IMR-90 (cell line): ENCODE measurements around the gene RNF217. TPM values are rescaled to one million over a fixed set of nuclear protein-coding genes. Genes with fewer than 3 reads are reported as not detected.

Experiments used
- ATAC-seq: fragments of 200-7000 bp; cut with Tn5 transposase; 2 replicates; pipeline ENCODE4 v1.9.1; 2020; ENCODE audit warnings: low read depth, mild to moderate bottlenecking, moderate library complexity
- BruUV-seq: library from RNA; stranded (reverse); fragments of 400-500 nt; replicated peaks from 2 replicates; lab custom pipeline; 2021; lab: Mats Ljungman, UMichigan
- CTCF ChIA-PET: fragments of 300-600 bp; formaldehyde crosslinking; extraction: SDS; loops from one replicate; lab custom pipeline; 2021; ENCODE audit warnings: antibody characterized with exemption; lab: Yijun Ruan, JAX
- POLR2A ChIA-PET: fragments of 300-600 bp; sonication (Branson Sonifier 250); formaldehyde crosslinking; loops from one replicate; lab custom pipeline; 2022; ENCODE audit warnings: antibody characterized with exemption; ENCODE audit not compliant: unreplicated experiment; lab: Charles Lee
- DNase-seq: peaks from one replicate; pipeline ENCODE4 v3.0.0; 2013
- H2AFZ ChIP-seq: replicated peaks from 2 replicates; pipeline ENCODE3; 2013; ENCODE audit warnings: low read length, mild to moderate bottlenecking; ENCODE audit not compliant: poor library complexity
- H2AK5ac ChIP-seq: 2 replicates; pipeline ENCODE4 v1.6.1; 2013; ENCODE audit warnings: low read depth, low read length, inconsistent platforms
- H2AK9ac ChIP-seq: replicated peaks from 2 replicates; pipeline ENCODE3; 2013; ENCODE audit warnings: mild to moderate bottlenecking, low read depth, low read length, moderate library complexity; ENCODE audit not compliant: poor library complexity
- H2BK120ac ChIP-seq: 2 replicates; pipeline ENCODE4 v1.6.1; 2013; ENCODE audit warnings: low read depth, low read length, inconsistent platforms
- H2BK15ac ChIP-seq: 3 replicates; pipeline ENCODE4 v1.6.1; 2013; ENCODE audit warnings: low read depth, low read length, inconsistent platforms
- H2BK20ac ChIP-seq: 2 replicates; pipeline ENCODE4 v1.6.1; 2013; ENCODE audit warnings: low read depth, mild to moderate bottlenecking, inconsistent platforms, low read length, moderate library complexity
- H2BK5ac ChIP-seq: 2 replicates; pipeline ENCODE4 v1.6.1; 2013; ENCODE audit warnings: mild to moderate bottlenecking, low read depth, low read length, inconsistent platforms; ENCODE audit not compliant: poor library complexity, severe bottlenecking
- H3K14ac ChIP-seq: replicated peaks from 2 replicates; pipeline ENCODE4 v1.6.1; 2013; ENCODE audit warnings: low read depth, low read length, inconsistent platforms
- H3K18ac ChIP-seq: 2 replicates; pipeline ENCODE4 v1.6.1; 2013; ENCODE audit warnings: low read depth, low read length, control low read depth
- H3K23ac ChIP-seq: 2 replicates; pipeline ENCODE4 v1.6.1; 2013; ENCODE audit warnings: low read depth, low read length, inconsistent platforms
- H3K27ac ChIP-seq: 2 replicates; pipeline ENCODE4 v1.5.1; 2013; ENCODE audit warnings: mild to moderate bottlenecking, control low read depth, low read length; ENCODE audit not compliant: insufficient read depth
- H3K27me3 ChIP-seq: 2 replicates; pipeline ENCODE4 v1.6.1; 2013; ENCODE audit warnings: low read length; ENCODE audit not compliant: control insufficient read depth, insufficient read depth
- H3K36me3 ChIP-seq: 2 replicates; pipeline ENCODE4 v1.6.1; 2013; ENCODE audit warnings: low read length, mixed read lengths; ENCODE audit not compliant: control insufficient read depth, insufficient read depth
- H3K4ac ChIP-seq: 2 replicates; pipeline ENCODE4 v1.6.1; 2013; ENCODE audit warnings: low read depth, low read length, inconsistent platforms
- H3K4me1 ChIP-seq: 2 replicates; pipeline ENCODE4 v1.6.1; 2013; ENCODE audit warnings: low read length, mixed read lengths; ENCODE audit not compliant: control insufficient read depth, insufficient read depth
- H3K4me2 ChIP-seq: 2 replicates; pipeline ENCODE4 v1.6.1; 2013; ENCODE audit warnings: low read depth, mild to moderate bottlenecking, control low read depth, low read length, moderate library complexity
- H3K4me3 ChIP-seq: 2 replicates; pipeline ENCODE4 v1.5.1; 2013; ENCODE audit warnings: low read depth, mild to moderate bottlenecking, control low read depth, low read length, moderate library complexity; ENCODE audit not compliant: insufficient read depth
- H3K56ac ChIP-seq: 2 replicates; pipeline ENCODE4 v1.6.1; 2013; ENCODE audit warnings: low read length, inconsistent platforms; ENCODE audit not compliant: insufficient read depth; ENCODE audit errors: extremely low read depth
- H3K79me1 ChIP-seq, 2 experiments: 2 replicates each; pipeline ENCODE4 v1.6.1; 2013; ENCODE audit warnings: low read length in 2 of 2, inconsistent platforms in 1 of 2, low read depth in 1 of 2
- H3K9ac ChIP-seq: 2 replicates; pipeline ENCODE4 v1.6.1; 2013; ENCODE audit warnings: low read depth, low read length, control low read depth
- H3K9me1 ChIP-seq: 2 replicates; pipeline ENCODE4 v1.6.1; 2013; ENCODE audit warnings: low read length, inconsistent platforms; ENCODE audit not compliant: insufficient read depth
- H3K9me3 ChIP-seq: 2 replicates; pipeline ENCODE4 v1.6.1; 2013; ENCODE audit warnings: low read length; ENCODE audit not compliant: control insufficient read depth, insufficient read depth
- H4K20me1 ChIP-seq: 2 replicates; pipeline ENCODE4 v1.6.1; 2013; ENCODE audit warnings: low read length, inconsistent platforms; ENCODE audit not compliant: insufficient read depth
- H4K5ac ChIP-seq: 2 replicates; pipeline ENCODE4 v1.6.1; 2013; ENCODE audit warnings: mild to moderate bottlenecking, low read depth, low read length, control low read depth
- H4K8ac ChIP-seq, 2 experiments: 2 replicates each; pipeline ENCODE4 v1.6.1; 2013; ENCODE audit warnings: low read depth in 2 of 2, low read length in 2 of 2, control low read depth in 1 of 2, inconsistent platforms in 1 of 2
- H4K91ac ChIP-seq: 2 replicates; pipeline ENCODE4 v1.6.1; 2013; ENCODE audit warnings: low read depth, low read length, inconsistent platforms; ENCODE audit not compliant: insufficient read depth
- MAFK ChIP-seq: IDR thresholded peaks from 2 replicates; pipeline ENCODE4 v1.6.1; 2012; ENCODE audit warnings: low read depth, low read length, improper control_type of control experiment
- MAZ ChIP-seq: IDR thresholded peaks from 2 replicates; pipeline ENCODE4 v1.6.1; 2012; ENCODE audit warnings: low read depth, mild to moderate bottlenecking, low read length, improper control_type of control experiment, moderate library complexity, borderline replicate concordance
- RAD21 ChIP-seq: IDR thresholded peaks from 2 replicates; pipeline ENCODE4 v1.6.1; 2012; ENCODE audit warnings: low read length, improper control_type of control experiment
- RCOR1 ChIP-seq: IDR thresholded peaks from 2 replicates; pipeline ENCODE4 v1.6.1; 2012; ENCODE audit warnings: mild to moderate bottlenecking, low read length, improper control_type of control experiment; ENCODE audit not compliant: insufficient replicate concordance
- SMC3 ChIP-seq: fragments of 150-350 bp; IDR thresholded peaks from 2 replicates; pipeline ENCODE4 v1.6.1; 2016; ENCODE audit warnings: low read depth, mild to moderate bottlenecking, antibody characterized with exemption, low read length, moderate library complexity
- WGBS, 2 experiments: methylation state at CpG; one replicate each; pipeline versions ENCODE4 v1.1.5 to v1.1.7; 2013; ENCODE audit warnings: missing lambda C conversion rate in 2 of 2; ENCODE audit not compliant: insufficient read length in 1 of 2; ENCODE audit errors: extremely low coverage in 2 of 2; 5-methylcytosine and 5-hydroxymethylcytosine counted together
- dilution Hi-C: fragments of 300-500 bp; cut with HindIII; formaldehyde crosslinking; loops from one replicate; pipeline ENCODE4 v1.14.3; 2018; ENCODE audit warnings: low sequenced_read_pairs; ENCODE audit not compliant: unreplicated experiment
- in situ Hi-C: fragments of 300-500 bp; cut with MboI; formaldehyde crosslinking; loops from 3 replicates; pipeline ENCODE4 v1.14.3; 2019; ENCODE audit warnings: low sequenced_read_pairs, inconsistent platforms, mixed read lengths
- intact Hi-C: fragments of 100-400 bp; cut with micrococcal nuclease; formaldehyde crosslinking; loops from 2 replicates; pipeline ENCODE4 v1.10.0; 2022
- polyA plus RNA-seq, 3 experiments: library from polyadenylated mRNA; depleted of rRNA; stranded (reverse); fragments of >200 nt; gene quantifications; 2 replicates each; pipeline ENCODE4 v1.2.3, GENCODE V29; 2012; ENCODE audit warnings: low replicate concordance in 1 of 3
- total RNA-seq: library from RNA; depleted of rRNA; stranded (reverse); fragments of >200 nt; gene quantifications from 2 replicates; pipeline ENCODE4 v1.2.3, GENCODE V29; 2012

RNF217 gene
- total and polyA plus RNA-seq, 2 of the 4 experiments (the other 2 are of a cell fraction) = 11.7 to 20.4 TPM

GRCh38 chr6:125083684-125083990 lies 121.4 kb downstream of the RNF217 start:
- no peak overlapping the region for H2AK5ac ChIP-seq
- peaks cover 4% of the 10 kb centered on the region in 2 experiments; a peak in 3 of 4 replicates for H3K79me1 ChIP-seq
- no peaks in the 10 kb centered on the region for H4K20me1 ChIP-seq
- no peak overlapping the region for H3K23ac ChIP-seq
- no peak overlapping the region for H2BK20ac ChIP-seq
- H3K4me3 ChIP-seq = no peak overlapping the region
- no peak overlapping the region for H2BK120ac ChIP-seq
- dilution Hi-C loops = no loop called here
- 100% methylated on average over 1 of the region's 2 CpGs; no CpG with 5 or more reads in 1 of the 2 experiments for WGBS, 2 experiments
- no peak overlapping the region for H3K4me2 ChIP-seq
- H4K8ac ChIP-seq = no peak overlapping the region
- no TSS peak for BruUV-seq
- H3K27ac ChIP-seq = no peak overlapping the region
- H3K56ac ChIP-seq = no peak overlapping the region
- no peak overlapping the region for H3K9ac ChIP-seq
- H4K5ac ChIP-seq = no peak overlapping the region
- intact Hi-C loops = no loop called here
- H4K91ac ChIP-seq = no peak overlapping the region
- H2AK9ac ChIP-seq = no peak overlapping the region
- H2AFZ ChIP-seq = no peak overlapping the region
- no peak overlapping the region for H2BK15ac ChIP-seq
- H3K4me1 ChIP-seq = peaks cover 2% of the 10 kb centered on the region; the same call in 1 of the 2 replicates
- peaks cover 4% of the 10 kb centered on the region for H3K9me1 ChIP-seq
- H3K14ac ChIP-seq = no peak overlapping the region
- H3K4ac ChIP-seq = no peak overlapping the region
- H3K36me3 ChIP-seq = peaks cover 12% of the 10 kb centered on the region
- DNase-seq (no peak), ATAC-seq (no peak)
- in situ Hi-C loops = no loop called here
- H3K27me3 ChIP-seq = no peaks in the 10 kb centered on the region
- no peak overlapping the region for H2BK5ac ChIP-seq
- no peak overlapping the region for H3K18ac ChIP-seq
- no peak for TF ChIP-seq RCOR1
- no peak for TF ChIP-seq MAFK
- TF ChIP-seq RAD21 = no peak
- TF ChIP-seq SMC3 = no peak
- no peak for TF ChIP-seq MAZ
- H3K9me3 ChIP-seq = no peaks in the 10 kb centered on the region
- POLR2A ChIA-PET = interaction anchor here (0.6 kb wide), 1 partner anchor 149 kb away, joined by 6 read pairs; no protein-coding TSS in a partner anchor
- CTCF ChIA-PET = no interaction called here
